ENCODE measurements around the gene TAF6.

TAF6 gene

DNA sequence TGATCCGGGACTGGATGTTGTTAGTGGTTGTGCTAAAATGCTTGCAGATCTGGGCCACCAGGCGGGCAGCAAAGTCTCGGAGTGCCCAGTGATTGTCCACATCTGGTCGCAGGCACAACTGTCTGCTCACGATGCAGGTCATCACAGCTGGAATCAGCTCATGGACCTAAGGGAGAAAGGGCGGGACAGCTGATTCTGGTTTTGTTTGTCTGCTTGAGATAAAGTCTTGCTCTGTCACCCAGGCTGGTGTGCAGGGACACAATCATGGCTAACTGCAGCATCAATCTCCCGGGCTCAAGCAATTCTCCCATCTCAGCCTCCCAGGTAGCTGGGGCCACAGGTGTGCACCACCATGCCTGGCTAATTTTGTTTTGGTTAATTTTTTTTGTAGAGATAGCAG, 8.0 kb downstream of the TAF6 start:
- no peak overlapping the region for H3K4me3 ChIP-seq (replicated peaks; ENCODE audit: insufficient read depth, low read length)
- TF ChIP-seq CTCF (IDR thresholded peaks at IDR 0.05; ENCODE audit: insufficient read depth, low read length) (no peak), POLR2AphosphoS5 (IDR thresholded peaks at IDR 0.05; ENCODE audit: low read depth) (no peak)
- H3K27ac ChIP-seq (replicated peaks) = no peak overlapping the region
- no peak for DNase-seq (ENCODE audit: low read depth in 1 of 2, low spot score in 1 of 2)
- H3K27me3 ChIP-seq (ENCODE audit: insufficient read depth, poor library complexity, severe bottlenecking) = no peaks in the 10 kb centered on the region

GRCh38 chr7:100109521-100110163, 9.5 kb downstream of the TAF6 start:
- no peak overlapping the region for H3K27ac ChIP-seq (replicated peaks)
- TF ChIP-seq CTCF (IDR thresholded peaks at IDR 0.05; ENCODE audit: insufficient read depth, low read length) (no peak), GABPA (IDR thresholded peaks at IDR 0.05; ENCODE audit: low read depth) (no peak), POLR2AphosphoS5 (IDR thresholded peaks at IDR 0.05; ENCODE audit: low read depth) (no peak), SPI1 (IDR thresholded peaks at IDR 0.05; ENCODE audit: borderline replicate concordance, low read depth) (no peak), REST (IDR thresholded peaks at IDR 0.05; ENCODE audit: insufficient replicate concordance, low read depth) (no peak)
- H3K27me3 ChIP-seq (ENCODE audit: insufficient read depth, poor library complexity, severe bottlenecking) = no peaks in the 10 kb centered on the region
- no peak overlapping the region for H3K4me3 ChIP-seq (replicated peaks; ENCODE audit: insufficient read depth, low read length)
- no peak for DNase-seq (ENCODE audit: low read depth in 1 of 2, low spot score in 1 of 2)

- no peak overlapping the region for H3K27ac ChIP-seq (replicated peaks)
- TF ChIP-seq POLR2AphosphoS5 (IDR thresholded peaks at IDR 0.05; ENCODE audit: low read depth) = no peak; the same call in 1 of the 2 replicates
- TF ChIP-seq CTCF (IDR thresholded peaks at IDR 0.05; ENCODE audit: insufficient read depth, low read length) = no peak
- 0 out of 2 replicates have a peak, but pooled peaks have one; percentile 5 for TF ChIP-seq SPI1 (IDR thresholded peaks at IDR 0.05; ENCODE audit: borderline replicate concordance, low read depth)
- no peak for DNase-seq (ENCODE audit: low read depth in 1 of 2, low spot score in 1 of 2)
- H3K4me3 ChIP-seq (replicated peaks; ENCODE audit: insufficient read depth, low read length) = no peak overlapping the region
- H3K27me3 ChIP-seq (ENCODE audit: insufficient read depth, poor library complexity, severe bottlenecking) = no peaks in the 10 kb centered on the region
Measured at GRCh38 chr7:100107890-100108289, 11.3 kb downstream of the TAF6 start.

- no peak overlapping the region for H3K27ac ChIP-seq (replicated peaks)
- H3K27me3 ChIP-seq (ENCODE audit: insufficient read depth, poor library complexity, severe bottlenecking) = no peaks in the 10 kb centered on the region
- no peak for TF ChIP-seq GABPA (IDR thresholded peaks at IDR 0.05; ENCODE audit: low read depth)
- DNase-seq (ENCODE audit: low read depth in 1 of 2, low spot score in 1 of 2) = no peak
- H3K4me3 ChIP-seq (replicated peaks; ENCODE audit: insufficient read depth, low read length) = no peak overlapping the region
Measured at GRCh38 chr7:100107125-100107737, 11.9 kb downstream of the TAF6 start.

DNA sequence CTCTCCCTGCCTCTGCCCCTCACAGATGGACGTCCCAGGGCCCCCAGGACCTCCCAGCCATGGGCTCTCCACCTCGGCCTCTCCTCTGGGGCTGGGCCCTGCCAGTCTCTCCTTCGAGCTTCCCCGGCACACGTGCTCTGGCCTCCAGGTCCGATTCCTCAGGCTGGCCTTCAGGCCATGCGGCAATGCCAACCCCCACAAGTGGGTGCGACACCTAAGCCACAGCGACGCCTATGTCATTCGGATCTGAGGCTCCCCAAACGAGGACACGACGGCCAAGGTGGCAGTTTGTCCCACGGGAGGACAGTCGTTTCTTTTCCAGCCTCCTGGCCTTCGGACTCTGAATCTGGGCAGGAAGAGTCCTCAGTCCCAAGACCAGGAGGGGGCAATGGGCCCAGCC, 12.5 kb downstream of the TAF6 start:
- no peak for DNase-seq (ENCODE audit: low read depth in 1 of 2, low spot score in 1 of 2)
- no peak overlapping the region for H3K27ac ChIP-seq (replicated peaks)
- no peaks in the 10 kb centered on the region for H3K27me3 ChIP-seq (ENCODE audit: insufficient read depth, poor library complexity, severe bottlenecking)
- no peak overlapping the region for H3K4me3 ChIP-seq (replicated peaks; ENCODE audit: insufficient read depth, low read length)
- no peak for TF ChIP-seq SPI1 (IDR thresholded peaks at IDR 0.05; ENCODE audit: borderline replicate concordance, low read depth)
- no peak for TF ChIP-seq REST (IDR thresholded peaks at IDR 0.05; ENCODE audit: insufficient replicate concordance, low read depth)

Data from HL-60 (cell line).